Activated T-cell treated with anti-CD3 and anti-CD28 coated beads for 24 hours (primary cell): ENCODE results near the gene PRDM8.
"Not testable (repeated sequence)": the region's sequence is repeated elsewhere in the genome, so short reads cannot be mapped to it uniquely, and the experiment has no call there.

Source experiments
- DNase-seq: peaks from one replicate; pipeline ENCODE4 v3.0.0-alpha.2; 2020; ENCODE audit warnings: low read depth

Gene PRDM8

DNA sequence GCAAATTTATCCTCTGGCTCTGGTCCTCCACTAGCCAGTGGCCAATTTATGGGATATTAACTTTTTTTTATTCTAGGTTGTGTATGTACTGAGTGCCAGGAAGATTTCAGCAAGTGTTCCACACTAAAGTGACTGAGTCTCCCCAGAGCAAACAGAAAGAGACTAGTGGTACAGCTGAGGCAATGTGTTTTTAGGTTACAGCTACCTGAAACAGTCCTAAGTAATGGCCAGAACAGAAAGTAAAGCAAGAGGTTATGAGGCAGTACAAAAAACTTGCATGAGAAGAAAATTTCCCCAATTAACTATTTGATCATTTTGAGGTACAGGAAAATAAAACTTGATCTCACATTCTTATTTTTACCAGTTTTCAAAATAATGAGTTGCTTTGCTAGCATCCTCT lies 31.2 kb downstream of the PRDM8 start:
- no peak for DNase-seq

DNA sequence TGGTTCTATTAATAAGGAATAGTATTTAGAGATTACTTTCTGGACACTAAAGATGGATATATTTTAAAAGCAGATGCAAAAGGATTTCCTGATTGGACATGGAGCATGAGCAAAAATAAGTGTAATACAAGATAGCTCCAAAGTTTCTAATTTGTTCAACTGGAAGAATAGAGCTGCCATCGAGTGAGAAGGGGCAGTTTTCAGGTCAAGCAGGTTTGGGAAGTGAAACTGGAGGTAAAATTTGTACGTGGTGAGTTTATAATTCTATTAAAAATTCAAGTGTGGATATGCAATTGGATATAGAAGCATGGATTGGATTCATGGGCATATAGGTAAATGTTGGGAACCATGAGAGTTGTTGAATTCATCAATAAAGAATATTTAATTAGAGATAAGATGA lies 31.8 kb downstream of the PRDM8 start:
- no peak for DNase-seq

DNA sequence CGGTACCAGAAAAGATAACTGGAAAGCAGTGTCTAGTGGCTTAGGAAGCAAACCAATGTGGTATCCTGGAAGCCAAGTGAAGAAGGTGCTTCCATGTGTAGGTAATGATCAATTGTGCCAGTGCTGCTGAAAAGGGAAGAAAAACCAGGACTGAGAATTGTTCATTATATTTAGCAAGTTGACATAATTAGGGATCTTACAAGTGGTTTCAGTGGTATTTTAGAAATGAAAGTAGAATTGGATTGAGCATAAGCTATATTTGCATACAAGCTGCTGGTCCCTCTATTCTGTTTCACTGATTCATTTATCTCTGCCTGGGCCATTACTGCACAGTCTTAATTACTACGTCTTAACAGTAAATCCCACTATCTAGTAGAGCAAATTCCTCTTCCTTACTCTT lies 32.3 kb downstream of the PRDM8 start:
- DNase-seq: no peak

DNA sequence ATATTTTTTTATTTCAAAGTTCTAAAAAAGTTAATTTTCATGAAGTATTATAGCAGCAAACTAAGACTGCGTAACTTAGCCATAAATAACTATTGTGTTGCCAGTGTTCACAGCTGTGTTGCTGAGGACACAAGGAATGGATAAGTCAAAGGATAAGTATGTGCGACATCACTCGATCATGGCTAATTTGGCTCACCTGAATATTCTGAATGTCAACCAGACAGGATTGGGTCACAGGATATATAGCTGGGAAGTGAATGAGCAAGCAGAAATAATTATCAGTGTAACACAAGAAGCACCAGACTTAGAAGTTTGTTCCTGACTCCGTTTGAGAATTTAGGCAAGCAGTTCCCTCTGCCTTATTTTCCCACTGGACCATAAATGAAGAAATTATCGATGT lies 33.9 kb downstream of the PRDM8 start:
- DNase-seq: no peak

DNA sequence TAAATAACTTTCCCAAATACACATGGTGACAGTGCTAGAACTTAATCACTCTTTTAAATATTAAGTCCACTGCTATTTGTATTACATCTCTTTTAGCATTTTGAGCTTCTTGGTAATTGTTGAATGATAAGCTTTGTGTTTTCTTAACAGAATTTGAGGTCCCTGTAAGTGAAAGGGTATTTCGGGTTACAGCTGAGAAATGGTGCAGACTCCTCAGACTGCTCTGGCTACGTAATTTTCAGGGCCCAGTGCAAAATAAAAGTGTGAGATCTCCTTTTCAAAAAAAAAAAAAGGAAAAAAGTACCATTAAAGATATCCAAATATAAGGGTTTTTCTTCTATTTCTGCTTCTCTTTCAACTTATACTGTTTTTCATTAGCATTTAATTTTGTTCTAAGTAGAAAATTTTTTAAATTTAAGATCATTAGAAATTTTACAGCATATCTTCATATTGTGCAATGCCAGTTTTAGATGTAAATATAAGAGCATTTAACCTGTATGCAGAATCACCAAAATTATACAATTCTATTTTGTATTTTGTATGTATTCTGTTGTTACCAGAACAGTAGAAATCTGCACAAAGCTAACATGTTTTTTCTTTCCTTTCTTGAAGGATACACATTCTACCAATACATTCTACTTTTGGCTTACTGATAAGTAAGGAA lies 35.5 kb downstream of the PRDM8 start:
- no peak for DNase-seq

DNA sequence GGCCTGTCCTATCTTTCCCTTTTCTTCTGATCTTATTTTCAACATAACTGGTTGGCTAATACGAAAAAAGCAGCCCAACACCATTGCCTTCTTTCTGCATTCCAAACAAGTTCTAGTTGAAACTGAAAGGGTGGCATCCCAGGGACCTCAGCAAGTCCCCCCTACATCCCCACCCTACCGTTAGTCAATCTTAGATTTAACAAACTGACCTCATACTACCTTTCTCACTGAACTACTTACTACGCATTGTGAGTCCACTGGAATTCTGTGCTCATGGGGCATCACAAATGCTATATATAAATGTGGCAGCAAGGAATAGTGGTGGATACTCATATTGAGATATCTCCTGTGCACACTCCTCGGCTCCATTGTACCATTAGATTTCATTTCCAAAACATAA lies 36.1 kb downstream of the PRDM8 start:
- no peak for DNase-seq

DNA sequence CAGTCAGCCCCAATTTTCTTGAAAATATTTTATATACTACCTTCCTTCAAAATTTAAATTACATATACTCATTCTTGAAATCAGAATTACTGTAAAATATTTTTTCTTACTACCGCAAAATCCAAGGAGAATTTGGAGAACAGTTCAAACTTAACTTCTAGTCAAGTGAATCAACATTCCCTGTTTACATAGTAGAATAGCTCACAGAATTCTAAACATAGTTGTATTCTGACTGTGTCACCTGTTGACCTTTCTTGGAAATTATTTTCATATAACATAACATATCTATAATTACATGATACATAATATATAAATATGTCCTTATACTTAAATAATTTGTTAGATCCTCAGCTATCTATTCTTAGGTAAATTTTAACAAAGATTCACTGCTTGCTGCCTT lies 38.1 kb downstream of the PRDM8 start:
- DNase-seq: no peak

DNA sequence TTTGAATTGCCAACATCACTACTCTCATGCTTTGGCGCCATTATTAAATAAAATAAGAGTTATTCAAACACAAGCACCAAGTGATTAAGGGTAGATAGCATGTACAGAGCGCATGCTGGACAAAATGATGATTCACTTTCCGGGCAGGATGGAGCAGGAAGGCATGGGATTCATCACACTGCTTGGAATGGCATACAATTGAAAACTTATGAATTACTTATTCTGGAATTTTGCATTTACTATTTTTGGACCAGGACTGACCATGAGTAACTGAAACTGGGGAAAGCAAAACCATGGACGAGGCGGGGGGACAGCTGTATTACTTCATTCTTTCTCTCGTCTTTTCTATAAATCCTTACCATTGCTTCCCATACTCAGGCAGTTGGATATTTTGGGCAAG lies 40.7 kb downstream of the PRDM8 start:
- no peak for DNase-seq

DNA sequence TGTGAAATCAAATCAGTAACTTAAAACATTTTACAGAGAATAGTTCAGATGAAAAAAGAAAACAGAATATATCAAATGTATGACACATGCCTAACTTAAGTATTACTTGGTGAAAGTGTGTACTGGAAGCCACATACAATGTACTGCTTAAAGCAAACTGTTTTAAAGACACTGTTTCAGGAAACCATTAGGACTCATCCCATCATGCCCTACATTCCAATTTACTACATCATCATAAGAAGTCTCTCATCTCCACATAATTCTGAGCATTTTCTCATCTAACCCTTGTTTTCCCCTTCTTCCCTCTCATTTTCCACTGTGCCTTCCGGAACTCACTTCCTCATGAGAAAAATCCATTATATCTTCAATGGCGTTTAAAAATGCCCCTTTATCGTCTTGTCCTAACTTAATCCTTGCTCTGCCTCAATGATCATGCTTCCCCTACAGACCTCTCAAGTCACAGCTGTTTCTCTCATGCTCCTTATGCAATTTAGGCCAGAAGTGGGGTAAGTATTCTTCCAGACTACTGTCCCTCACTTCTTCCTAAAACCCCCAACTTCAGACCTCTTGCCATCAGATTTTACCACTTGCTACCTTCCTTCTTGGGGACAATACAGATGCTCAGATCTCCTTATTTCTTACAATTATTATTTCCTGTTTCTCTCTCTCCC lies 42.3 kb downstream of the PRDM8 start:
- DNase-seq: no peak

DNA sequence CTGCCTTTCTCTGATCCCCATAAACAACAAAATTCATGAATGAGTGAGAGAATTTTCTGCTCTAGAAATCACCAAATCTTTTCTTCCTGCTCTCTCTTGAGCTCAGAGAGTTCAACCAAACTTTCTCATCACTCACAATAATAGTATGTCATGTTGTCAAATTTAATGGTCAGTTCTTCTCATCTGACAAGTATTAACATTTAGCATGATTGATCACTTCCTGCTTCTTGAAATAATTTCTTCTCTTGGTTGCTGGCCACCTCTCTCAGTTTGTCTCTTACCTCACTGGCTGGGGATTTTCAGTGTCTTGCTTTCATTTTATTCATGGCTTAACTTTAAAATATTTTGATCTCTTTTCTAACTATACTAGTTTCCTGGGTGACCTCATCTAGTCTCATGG lies 43.7 kb downstream of the PRDM8 start:
- DNase-seq: no peak

DNA sequence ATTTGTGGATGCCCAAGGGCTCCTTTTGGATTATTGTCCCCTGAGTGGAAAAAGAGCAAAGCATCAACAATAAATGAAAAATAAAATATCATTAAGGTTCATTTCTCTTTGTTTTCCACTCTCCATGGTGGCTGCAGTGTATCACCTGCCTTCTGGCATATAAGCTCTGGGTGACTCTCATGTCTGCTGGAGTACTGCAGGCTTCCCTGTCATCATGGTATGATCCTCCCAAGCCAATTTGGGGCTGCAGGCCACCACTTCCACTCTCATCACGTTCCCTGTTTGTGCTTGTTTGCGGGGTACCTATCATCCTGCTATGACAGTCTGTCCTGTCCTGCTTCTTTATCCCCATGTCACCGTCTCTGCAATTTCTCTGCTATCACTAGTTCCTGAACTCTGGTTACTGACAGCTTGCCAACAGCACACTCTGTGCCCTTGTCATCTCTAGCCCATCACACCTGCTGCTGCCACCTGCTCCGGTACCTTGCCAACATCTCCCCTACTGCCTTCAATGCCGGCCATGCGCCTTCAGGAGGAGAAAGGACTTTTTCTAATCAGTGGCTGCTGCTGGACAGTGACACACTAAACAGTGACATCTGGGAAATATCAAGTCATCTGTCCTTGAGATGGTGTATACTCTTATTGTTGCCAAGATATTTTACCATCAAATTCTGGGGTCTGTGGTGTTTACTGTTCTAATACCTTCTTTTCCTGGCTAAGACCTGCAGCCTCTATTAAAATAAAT lies 46.1 kb downstream of the PRDM8 start:
- no peak for DNase-seq

DNA sequence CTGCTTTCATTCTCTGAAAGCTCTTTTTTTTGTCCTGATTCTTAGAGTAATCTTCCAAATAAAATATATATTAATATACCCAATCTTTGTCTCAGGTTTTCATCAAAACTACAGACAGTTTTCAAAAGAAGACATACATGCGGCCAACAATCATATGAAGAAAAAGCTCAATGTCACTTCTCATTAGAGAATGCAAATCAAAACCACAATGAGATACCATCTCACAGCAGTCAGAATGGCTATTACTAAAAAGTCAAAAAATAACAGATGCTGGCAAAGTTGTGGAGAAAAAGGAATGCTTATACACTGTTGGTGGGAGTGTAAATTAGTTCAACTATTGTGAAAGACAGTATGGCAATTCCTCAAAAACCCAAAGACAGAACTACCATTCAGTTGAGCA lies 50.2 kb downstream of the PRDM8 start:
- not testable (repeated sequence) for DNase-seq

DNA sequence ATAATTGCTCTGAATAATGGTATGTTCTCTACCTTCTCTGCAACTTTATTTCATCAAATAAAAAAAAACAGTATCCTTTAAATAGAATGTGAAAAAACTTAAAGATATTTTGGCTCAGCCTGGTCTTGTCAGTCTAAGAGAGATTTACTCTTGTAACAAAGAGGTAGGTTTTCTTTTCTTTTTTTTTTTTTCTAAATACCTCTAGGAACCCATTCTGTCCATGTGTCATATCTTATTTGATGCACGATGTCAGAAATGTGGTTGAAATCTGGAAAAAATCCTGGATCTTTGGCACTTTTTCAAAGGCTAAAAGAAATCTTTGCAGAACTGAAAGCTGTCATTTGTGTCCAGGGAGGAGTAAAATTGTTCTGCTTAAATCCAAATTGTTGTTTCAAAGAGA lies 51.8 kb downstream of the PRDM8 start:
- DNase-seq: no peak

DNA sequence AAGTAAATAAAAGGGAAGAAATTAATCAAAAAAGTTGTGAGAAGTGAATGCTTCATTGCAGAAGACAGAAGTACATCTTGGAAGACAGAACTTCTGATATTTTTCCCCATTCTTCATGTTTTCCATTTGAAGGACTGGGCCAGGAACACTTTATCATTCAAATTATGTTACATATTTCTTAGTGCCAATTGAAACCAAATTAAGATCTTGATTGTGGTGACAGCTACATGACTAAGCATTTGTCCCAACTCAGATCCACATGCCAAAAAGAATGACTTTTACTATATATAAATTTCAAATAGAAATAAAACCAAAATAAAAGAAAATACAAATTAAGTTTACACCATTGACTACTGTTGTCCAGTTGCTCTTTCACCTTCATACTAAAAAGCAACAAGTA lies 55.1 kb downstream of the PRDM8 start:
- no peak for DNase-seq

DNA sequence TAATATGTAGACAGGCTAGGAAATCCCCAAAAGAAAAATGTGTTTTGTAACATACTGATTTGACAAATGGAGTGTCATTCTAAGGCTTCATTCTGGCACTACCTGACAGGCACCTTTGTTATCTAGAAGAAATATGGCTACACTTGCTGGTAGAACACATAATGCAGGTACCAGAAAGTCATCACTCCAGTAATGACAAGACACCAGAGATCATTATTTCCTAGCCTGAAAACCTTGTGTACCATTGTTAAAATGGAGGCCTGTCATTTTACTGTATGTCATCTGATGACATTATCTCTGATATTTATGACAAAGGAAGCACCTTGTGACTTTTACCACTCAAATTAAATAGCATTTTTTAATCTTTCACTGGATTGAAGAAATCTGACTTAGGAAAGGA lies 55.6 kb downstream of the PRDM8 start:
- DNase-seq: no peak

DNA sequence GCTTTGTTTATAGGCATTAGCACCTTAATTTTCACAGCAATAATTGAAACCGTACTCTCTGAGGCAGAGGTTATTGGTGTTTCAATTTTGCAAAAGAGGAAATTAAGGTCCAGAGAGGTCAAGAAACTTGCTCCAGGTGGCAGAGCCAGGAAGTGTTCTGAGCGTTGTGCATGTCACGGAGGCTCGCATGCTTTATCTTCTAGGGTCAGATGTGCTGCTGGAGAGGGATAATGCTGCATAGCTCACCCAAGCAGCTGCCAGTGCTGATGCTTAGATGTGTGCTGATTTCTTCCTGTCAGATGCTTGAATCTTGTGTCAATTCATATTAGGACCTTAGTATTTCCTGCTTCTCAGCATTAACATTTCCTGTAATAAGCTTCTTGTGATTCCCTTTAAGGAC lies 56.2 kb downstream of the PRDM8 start:
- DNase-seq: no peak
